Panc1 (cell line): Measurements from ENCODE around the gene FRYL. TPM values are rescaled to one million over a fixed set of nuclear protein-coding genes. Genes with fewer than 3 reads are reported as not detected.

ENCODE experiments used
- ATAC-seq: fragments of 200-7000 bp; cut with Tn5 transposase; 2 replicates; pipeline ENCODE4 v1.9.1; 2020; ENCODE audit warnings: mild to moderate bottlenecking, moderate library complexity
- BruUV-seq: library from RNA; stranded (reverse); fragments of 400-500 nt; replicated peaks from 2 replicates; lab custom pipeline; 2021; lab: Mats Ljungman, UMichigan
- CTCF ChIA-PET: fragments of 300-600 bp; sonication (Branson Sonifier 250); formaldehyde crosslinking; loops from one replicate; lab custom pipeline; 2022; ENCODE audit warnings: antibody characterized with exemption; lab: Charles Lee
- POLR2A ChIA-PET: fragments of 300-600 bp; sonication (Branson Sonifier 250); formaldehyde crosslinking; loops from one replicate; lab custom pipeline; 2022; ENCODE audit warnings: antibody characterized with exemption; lab: Charles Lee
- DNase-seq: peaks from one replicate; pipeline ENCODE4 v3.0.0-alpha.2; 2010; ENCODE audit warnings: low read depth, low spot score
- H3K27ac ChIP-seq: 2 replicates; pipeline ENCODE4 v1.5.1; 2011; ENCODE audit warnings: mild to moderate bottlenecking, low read length, inconsistent platforms
- H3K27me3 ChIP-seq: fragments of 200-500 bp; sonication (Bioruptor generic); 2 replicates; pipeline ENCODE4 v1.6.0; 2014; ENCODE audit warnings: low read length, inconsistent platforms; ENCODE audit not compliant: control insufficient read depth, insufficient read depth
- H3K36me3 ChIP-seq: fragments of 200-500 bp; sonication (Bioruptor generic); 2 replicates; pipeline ENCODE4 v1.5.1; 2014; ENCODE audit warnings: inconsistent platforms, mild to moderate bottlenecking, low read length, moderate library complexity; ENCODE audit not compliant: control insufficient read depth, insufficient read depth
- H3K4me1 ChIP-seq: 2 replicates; pipeline ENCODE4 v1.5.1; 2011; ENCODE audit warnings: inconsistent platforms, mild to moderate bottlenecking, low read length, moderate library complexity; ENCODE audit not compliant: control insufficient read depth, insufficient read depth
- H3K4me3 ChIP-seq, 2 experiments: 2 replicates each; pipeline ENCODE4 v1.5.1; 2011 to 2012; ENCODE audit warnings: low read depth in 2 of 2, low read length in 2 of 2, mild to moderate bottlenecking in 2 of 2, inconsistent platforms in 1 of 2, moderate library complexity in 1 of 2
- H3K9me3 ChIP-seq: fragments of 200-500 bp; sonication (Bioruptor generic); 2 replicates; pipeline ENCODE4 v1.5.1; 2014; ENCODE audit warnings: low read depth, mild to moderate bottlenecking, inconsistent platforms, low read length, moderate library complexity; ENCODE audit not compliant: control insufficient read depth, insufficient read depth
- POLR2AphosphoS5 ChIP-seq: IDR thresholded peaks from 2 replicates; pipeline ENCODE4 v1.6.1; 2012; ENCODE audit warnings: mild to moderate bottlenecking, low read depth, low read length, moderate library complexity
- SIN3A ChIP-seq: IDR thresholded peaks from 2 replicates; pipeline ENCODE4 v1.6.1; 2012; ENCODE audit warnings: low read depth, mild to moderate bottlenecking, low read length, moderate library complexity, borderline replicate concordance; ENCODE audit not compliant: insufficient read depth
- TCF7L2 ChIP-seq: IDR thresholded peaks from 2 replicates; pipeline ENCODE4 v1.6.1; 2011; ENCODE audit warnings: mild to moderate bottlenecking, low read depth, low read length, inconsistent platforms
- in situ Hi-C: cut with HindIII; loops from 2 replicates; pipeline ENCODE4 v1.10.0; 2016; ENCODE audit warnings: low sequenced_read_pairs, low pct_unique_long_range_greater_than_20kb
- intact Hi-C: fragments of 100-400 bp; cut with micrococcal nuclease; formaldehyde crosslinking; loops from one replicate; pipeline ENCODE4 v1.10.0; 2022; ENCODE audit not compliant: unreplicated experiment
- total RNA-seq: library from RNA; stranded (reverse); gene quantifications from one replicate; pipeline ENCODE4 v1.2.1, GENCODE V29; 2021; ENCODE audit not compliant: unreplicated experiment
- TF ChIP-seq, protein P1 (sequence below): fragments of 450-650 bp; IDR thresholded peaks from 2 replicates; pipeline ENCODE4 v1.5.1; 2017; ENCODE audit warnings: mild to moderate bottlenecking
- TF ChIP-seq, protein P2 (sequence below), 2 experiments: IDR thresholded peaks; 2 replicates each; pipeline ENCODE4 v1.6.1; 2011 to 2012; ENCODE audit warnings: low read depth in 2 of 2, control low read depth in 1 of 2, low read length in 1 of 2, mild to moderate bottlenecking in 1 of 2, moderate library complexity in 1 of 2; ENCODE audit not compliant: insufficient read depth in 1 of 2

FRYL gene
- total RNA-seq, 1 experiment from 2014 or later = 47.5 TPM

DNA sequence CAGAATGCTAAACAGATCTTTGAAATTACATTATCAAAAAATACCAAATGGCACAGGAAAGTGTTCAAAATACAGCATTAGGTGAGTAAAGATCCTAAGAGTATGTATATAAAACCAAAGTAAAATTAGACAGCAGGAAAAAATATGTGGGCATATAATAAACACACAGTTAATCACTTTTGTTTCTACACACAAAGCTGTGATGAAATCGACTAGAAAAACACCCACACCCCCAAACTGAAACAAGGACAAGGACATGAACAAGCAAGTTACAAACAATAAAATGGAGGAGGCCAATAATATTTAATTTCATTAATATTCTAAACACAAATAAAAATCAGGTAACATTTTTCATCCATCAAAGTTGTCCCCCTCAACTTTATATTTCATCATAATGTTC lies 143.2 kb downstream of the FRYL start:
- Histone ChIP-seq H3K27ac (no peak overlapping the region), H3K9me3 (no peaks in the 10 kb centered on the region), H3K4me1 (peaks cover 3% of the 10 kb centered on the region; the same call in 1 of the 2 replicates), H3K4me3 (no peak overlapping the region), H3K27me3 (no peaks in the 10 kb centered on the region), H3K36me3 (no peaks in the 10 kb centered on the region)
- CTCF ChIA-PET = no interaction called here
- no peak for ATAC-seq
- intact Hi-C loops = no loop called here
- POLR2A ChIA-PET = no interaction called here
- in situ Hi-C loops = no loop called here
- TF ChIP-seq TCF7L2 (no peak), POLR2AphosphoS5 (no peak), SIN3A (no peak)
- DNase-seq = no peak
- BruUV-seq = no TSS peak

DNA sequence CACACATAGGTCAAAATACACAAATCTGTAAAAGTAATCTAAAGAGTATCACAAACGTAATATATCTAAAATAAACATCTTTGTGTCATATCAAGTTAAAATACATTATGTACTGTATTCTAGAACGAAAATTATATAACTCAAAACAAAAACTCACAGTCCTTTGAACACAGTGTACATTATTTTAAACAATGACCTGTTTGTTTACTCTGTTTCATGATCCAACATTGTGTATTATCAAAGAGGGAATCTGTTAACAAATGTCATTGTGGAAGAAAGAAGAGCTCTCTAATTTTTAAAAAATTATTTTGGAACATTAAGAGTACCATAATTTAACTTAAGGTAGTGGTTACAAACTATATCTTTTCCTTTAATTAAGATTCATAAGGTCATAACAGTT lies 144.1 kb downstream of the FRYL start:
- Histone ChIP-seq H3K27me3 (no peaks in the 10 kb centered on the region), H3K9me3 (no peaks in the 10 kb centered on the region), H3K4me1 (peaks cover 3% of the 10 kb centered on the region; the same call in 1 of the 2 replicates), H3K27ac (no peak overlapping the region), H3K4me3 (no peak overlapping the region), H3K36me3 (no peaks in the 10 kb centered on the region)
- ChIA-PET POLR2A (interaction anchor here (0.6 kb wide), 1 partner anchor 307 kb away, joined by 3 read pairs; no protein-coding TSS in a partner anchor), CTCF (no interaction called here)
- intact Hi-C loops (no loop called here), in situ Hi-C loops (no loop called here)
- no peak for ATAC-seq
- no TSS peak for BruUV-seq
- no peak for DNase-seq
- no peak for TF ChIP-seq POLR2AphosphoS5
- no peak for TF ChIP-seq TCF7L2
- TF ChIP-seq, protein P1, sequence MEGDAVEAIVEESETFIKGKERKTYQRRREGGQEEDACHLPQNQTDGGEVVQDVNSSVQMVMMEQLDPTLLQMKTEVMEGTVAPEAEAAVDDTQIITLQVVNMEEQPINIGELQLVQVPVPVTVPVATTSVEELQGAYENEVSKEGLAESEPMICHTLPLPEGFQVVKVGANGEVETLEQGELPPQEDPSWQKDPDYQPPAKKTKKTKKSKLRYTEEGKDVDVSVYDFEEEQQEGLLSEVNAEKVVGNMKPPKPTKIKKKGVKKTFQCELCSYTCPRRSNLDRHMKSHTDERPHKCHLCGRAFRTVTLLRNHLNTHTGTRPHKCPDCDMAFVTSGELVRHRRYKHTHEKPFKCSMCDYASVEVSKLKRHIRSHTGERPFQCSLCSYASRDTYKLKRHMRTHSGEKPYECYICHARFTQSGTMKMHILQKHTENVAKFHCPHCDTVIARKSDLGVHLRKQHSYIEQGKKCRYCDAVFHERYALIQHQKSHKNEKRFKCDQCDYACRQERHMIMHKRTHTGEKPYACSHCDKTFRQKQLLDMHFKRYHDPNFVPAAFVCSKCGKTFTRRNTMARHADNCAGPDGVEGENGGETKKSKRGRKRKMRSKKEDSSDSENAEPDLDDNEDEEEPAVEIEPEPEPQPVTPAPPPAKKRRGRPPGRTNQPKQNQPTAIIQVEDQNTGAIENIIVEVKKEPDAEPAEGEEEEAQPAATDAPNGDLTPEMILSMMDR = no peak
- no peak for TF ChIP-seq SIN3A
- TF ChIP-seq, protein P2, sequence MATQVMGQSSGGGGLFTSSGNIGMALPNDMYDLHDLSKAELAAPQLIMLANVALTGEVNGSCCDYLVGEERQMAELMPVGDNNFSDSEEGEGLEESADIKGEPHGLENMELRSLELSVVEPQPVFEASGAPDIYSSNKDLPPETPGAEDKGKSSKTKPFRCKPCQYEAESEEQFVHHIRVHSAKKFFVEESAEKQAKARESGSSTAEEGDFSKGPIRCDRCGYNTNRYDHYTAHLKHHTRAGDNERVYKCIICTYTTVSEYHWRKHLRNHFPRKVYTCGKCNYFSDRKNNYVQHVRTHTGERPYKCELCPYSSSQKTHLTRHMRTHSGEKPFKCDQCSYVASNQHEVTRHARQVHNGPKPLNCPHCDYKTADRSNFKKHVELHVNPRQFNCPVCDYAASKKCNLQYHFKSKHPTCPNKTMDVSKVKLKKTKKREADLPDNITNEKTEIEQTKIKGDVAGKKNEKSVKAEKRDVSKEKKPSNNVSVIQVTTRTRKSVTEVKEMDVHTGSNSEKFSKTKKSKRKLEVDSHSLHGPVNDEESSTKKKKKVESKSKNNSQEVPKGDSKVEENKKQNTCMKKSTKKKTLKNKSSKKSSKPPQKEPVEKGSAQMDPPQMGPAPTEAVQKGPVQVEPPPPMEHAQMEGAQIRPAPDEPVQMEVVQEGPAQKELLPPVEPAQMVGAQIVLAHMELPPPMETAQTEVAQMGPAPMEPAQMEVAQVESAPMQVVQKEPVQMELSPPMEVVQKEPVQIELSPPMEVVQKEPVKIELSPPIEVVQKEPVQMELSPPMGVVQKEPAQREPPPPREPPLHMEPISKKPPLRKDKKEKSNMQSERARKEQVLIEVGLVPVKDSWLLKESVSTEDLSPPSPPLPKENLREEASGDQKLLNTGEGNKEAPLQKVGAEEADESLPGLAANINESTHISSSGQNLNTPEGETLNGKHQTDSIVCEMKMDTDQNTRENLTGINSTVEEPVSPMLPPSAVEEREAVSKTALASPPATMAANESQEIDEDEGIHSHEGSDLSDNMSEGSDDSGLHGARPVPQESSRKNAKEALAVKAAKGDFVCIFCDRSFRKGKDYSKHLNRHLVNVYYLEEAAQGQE (IDR thresholded peaks at IDR 0.05; ENCODE audit: insufficient read depth in 1 of 2, low read depth in 2 of 2, low read length in 1 of 2) = no peak

DNA sequence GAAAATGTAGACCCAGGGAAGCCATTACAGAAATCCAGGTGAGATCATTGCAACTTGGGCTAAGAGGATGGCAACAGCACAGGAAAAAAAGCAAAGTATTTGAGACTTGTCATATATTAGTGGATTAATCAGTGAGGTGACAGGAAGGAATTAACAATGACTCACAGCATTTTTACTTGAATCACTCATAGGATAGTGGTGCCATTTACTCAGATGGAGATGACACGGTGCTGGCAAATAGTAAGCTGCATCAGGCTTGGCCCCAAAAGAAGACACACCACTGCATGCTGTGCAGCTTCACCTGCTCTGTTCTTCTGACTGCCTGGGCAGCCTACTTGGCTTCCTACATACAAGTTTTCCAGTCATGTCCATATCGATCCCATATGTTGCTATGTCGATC lies 144.8 kb downstream of the FRYL start:
- in situ Hi-C loops = no loop called here
- H3K27me3 ChIP-seq = no peaks in the 10 kb centered on the region
- DNase-seq (peak; percentile 50), ATAC-seq (peak; percentile 30; the same call in 1 of the 2 replicates)
- no TSS peak for BruUV-seq
- POLR2A ChIA-PET = interaction anchor here (0.6 kb wide), 1 partner anchor 308 kb away, joined by 3 read pairs; no protein-coding TSS in a partner anchor
- no peaks in the 10 kb centered on the region for H3K36me3 ChIP-seq
- H3K4me3 ChIP-seq = no peak overlapping the region
- no peaks in the 10 kb centered on the region for H3K9me3 ChIP-seq
- CTCF ChIA-PET = no interaction called here
- intact Hi-C loops = no loop called here
- H3K27ac ChIP-seq = no peak overlapping the region
- H3K4me1 ChIP-seq = peaks cover 3% of the 10 kb centered on the region; the same call in 1 of the 2 replicates
- TF ChIP-seq SIN3A (no peak), POLR2AphosphoS5 (no peak), TCF7L2 (no peak)
- TF ChIP-seq, protein P2 (IDR thresholded peaks at IDR 0.05; ENCODE audit: insufficient read depth in 1 of 2, low read depth in 2 of 2, low read length in 1 of 2) = no peak
- TF ChIP-seq, protein P1 = no peak
